HG03064 (cell line): ENCODE data around the gene MTHFR.

ENCODE experiments used
- ATAC-seq: cut with Tn5 transposase; IDR thresholded peaks from one replicate; pipeline ENCODE4 v1.9.1; 2021; ENCODE audit warnings: low read depth; ENCODE audit not compliant: unreplicated experiment

Gene MTHFR

DNA sequence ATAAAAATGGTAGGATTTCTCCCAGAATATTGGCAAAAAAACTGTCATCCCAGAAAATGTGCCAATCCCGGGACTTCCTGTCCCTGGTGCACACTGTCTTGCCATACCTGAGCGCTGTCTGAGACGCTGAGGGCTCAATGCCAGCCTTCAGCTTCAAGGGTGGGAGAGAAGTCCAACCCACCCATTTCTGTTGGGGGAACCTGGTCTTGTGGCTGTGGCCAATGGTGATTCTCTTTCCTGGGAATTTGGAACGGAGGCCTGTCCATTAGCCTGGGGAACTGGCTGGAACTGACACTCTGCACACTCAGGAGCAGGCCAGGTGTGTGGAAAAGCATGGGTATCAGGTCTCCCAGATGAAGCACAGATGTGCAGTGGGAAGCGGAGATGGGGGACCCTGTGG lies 6.7 kb downstream of the MTHFR start:
- ATAC-seq: no peak

DNA sequence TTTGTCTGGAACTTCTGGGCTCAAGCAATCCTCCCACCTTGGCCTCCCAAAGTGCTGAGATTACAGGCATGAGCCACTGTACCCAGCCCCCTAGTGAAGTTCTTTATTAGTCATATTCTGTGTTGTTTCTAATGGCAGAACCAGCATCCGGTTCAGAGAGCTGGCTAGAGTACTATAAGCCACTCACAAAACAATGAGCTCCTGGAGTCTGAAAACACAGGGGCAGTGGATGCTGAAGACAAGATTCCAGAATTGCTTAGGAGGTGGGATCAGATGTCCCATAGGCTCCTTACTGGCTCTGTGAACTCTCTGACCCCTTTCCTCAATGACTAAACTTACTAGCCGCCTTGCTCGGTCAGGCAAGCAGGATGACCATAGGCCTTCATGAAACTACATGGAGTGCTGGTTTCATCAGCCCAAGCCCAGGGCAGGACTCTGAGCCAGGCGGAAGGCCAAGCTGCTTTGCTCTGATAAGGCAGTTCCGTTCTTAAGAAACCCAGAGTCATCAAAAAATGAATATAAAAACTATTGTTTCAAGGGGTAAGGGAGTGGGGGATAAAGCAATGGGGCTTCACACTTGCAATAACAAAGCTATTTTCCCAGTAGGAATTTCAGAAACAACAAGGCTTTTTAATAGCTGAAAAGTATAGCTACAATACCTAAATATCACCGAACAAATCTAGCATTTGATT lies 8.1 kb downstream of the MTHFR start:
- no peak for ATAC-seq

DNA sequence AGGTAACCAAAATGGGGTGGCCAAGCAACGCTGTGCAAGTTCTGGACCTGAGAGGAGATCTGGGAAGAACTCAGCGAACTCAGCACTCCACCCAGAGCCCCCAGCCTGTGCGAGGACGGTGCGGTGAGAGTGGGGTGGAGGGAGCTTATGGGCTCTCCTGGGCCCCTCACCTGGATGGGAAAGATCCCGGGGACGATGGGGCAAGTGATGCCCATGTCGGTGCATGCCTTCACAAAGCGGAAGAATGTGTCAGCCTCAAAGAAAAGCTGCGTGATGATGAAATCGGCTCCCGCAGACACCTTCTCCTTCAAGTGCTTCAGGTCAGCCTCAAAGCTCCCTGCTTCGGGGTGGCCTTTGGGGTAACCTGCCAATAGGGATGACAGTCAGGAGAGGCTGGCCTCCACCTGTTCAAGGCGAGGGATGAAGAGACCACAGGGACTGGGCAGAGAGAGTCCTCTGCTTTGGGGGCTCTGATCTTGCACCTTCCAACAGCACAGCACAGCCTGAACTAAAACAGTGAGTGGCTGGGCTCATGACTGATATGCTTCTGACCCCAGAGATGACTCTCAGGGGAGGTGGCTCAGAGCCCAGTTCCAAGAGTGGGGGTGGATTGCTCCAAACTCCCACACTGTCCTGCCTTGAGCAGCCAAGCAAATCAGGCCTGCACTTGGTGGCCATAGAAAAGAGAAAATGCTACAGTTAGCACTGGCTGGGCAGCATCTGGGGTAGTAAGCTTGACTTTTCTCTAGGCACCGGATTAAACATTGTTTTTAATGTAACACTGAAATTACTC lies 9.5 kb downstream of the MTHFR start:
- no peak for ATAC-seq

DNA sequence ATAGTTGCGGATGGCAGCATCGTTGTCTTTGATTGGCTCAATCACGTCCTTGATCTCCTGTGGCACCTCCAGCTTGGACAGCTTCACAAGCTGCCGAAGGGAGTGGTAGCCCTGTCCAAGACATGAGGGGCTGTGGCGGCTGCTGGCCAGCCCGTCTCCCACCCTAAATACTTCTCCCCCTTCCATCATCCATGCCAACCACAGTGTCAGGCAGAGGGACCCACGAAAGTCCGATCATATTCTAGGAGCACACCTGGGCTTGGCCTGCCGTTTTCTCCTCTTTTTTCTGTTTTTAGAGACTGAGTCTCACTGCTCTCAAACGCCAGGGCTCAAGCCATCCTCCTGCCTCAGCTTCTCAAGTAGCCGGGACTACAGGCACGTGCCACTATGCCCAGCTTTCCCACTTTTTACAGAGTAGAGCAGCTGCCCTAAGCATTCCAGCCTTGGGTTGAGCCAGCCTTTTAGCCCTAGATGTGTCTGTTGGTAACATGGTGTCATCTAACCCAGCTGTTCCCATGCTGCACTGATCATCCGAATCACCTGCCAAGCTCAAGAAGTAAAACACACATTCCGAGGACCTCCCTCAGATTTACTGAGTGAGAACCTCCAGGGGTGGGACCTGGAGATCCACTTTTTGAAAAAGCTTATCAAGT lies 10.4 kb downstream of the MTHFR start:
- ATAC-seq: no peak

DNA sequence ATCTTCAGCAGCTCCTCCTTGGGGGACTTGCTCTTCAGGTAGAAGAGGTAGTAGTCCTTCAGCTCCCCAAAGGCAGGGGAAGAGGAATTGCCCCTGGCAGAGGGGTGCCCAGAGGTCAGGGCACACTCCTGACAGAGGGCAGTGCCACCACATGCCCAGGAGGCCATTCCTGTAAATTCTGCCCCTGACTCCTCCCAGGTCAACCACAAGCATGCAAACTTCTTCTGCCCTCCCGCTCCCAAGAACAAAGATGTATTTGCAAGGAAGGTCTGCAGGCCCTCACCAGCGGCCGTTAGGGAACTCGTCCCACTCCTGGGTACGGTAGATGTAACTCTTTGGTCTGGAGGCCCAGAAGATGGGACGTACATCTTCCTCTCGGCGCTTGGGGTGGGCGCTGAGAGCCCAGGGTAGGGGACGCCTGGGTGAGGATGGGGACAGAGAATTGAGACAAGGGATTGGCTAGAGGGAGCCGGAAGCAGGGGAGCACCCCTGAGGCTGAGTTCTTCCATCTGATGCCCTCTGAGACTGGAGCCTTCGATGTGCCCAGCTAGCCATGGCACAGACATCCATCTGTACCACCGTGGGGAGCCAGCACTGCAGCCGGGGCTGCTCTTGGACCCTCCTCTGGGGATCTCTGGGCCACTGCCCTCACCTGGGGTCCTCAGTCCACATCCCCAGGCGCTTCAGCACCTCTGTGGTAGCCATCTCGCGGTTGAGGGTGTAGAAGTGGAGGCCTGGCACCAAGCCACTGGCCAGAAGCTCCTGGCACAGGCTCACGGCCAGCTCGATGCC lies 11.1 kb downstream of the MTHFR start:
- ATAC-seq: no peak

DNA sequence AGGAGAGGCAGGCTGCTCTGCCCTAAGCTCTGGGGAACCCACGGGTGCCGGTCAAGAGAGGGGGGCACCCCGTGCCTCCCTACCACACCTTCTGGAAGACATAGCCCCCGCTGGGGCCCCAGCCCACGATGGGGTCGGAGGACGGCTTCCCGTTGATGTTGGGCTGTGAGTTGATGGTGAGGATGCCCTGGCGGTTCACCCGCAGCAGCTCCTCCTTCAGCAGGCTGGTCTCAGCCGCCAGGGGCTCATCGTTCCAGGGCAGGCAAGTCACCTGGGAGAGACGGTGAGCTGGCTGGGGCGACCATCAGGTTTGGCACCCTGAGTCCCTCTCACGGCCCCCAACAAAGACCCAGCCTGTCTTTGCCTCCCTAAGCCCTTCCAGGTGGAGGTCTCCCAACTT lies 11.9 kb downstream of the MTHFR start:
- no peak for ATAC-seq

DNA sequence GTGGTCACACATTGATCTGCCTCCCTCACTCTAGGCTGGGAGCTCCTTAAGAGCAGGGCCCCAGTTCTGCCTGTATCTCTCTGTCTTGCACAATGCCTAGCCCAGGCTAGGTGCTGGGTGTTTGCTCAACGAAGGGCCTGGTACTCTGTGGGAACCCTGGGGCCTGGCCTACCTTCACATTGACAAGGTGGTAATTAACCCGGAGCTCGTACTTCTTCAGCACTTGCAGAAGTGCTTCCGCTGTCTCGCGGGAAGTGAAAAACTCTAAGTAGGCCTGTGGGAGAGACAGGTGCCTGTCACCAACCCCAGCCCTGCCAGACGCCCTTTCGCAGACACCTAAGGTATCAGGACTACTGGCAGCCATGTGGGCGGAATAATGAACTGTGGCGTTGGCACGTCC lies 13.7 kb downstream of the MTHFR start:
- ATAC-seq: no peak

DNA sequence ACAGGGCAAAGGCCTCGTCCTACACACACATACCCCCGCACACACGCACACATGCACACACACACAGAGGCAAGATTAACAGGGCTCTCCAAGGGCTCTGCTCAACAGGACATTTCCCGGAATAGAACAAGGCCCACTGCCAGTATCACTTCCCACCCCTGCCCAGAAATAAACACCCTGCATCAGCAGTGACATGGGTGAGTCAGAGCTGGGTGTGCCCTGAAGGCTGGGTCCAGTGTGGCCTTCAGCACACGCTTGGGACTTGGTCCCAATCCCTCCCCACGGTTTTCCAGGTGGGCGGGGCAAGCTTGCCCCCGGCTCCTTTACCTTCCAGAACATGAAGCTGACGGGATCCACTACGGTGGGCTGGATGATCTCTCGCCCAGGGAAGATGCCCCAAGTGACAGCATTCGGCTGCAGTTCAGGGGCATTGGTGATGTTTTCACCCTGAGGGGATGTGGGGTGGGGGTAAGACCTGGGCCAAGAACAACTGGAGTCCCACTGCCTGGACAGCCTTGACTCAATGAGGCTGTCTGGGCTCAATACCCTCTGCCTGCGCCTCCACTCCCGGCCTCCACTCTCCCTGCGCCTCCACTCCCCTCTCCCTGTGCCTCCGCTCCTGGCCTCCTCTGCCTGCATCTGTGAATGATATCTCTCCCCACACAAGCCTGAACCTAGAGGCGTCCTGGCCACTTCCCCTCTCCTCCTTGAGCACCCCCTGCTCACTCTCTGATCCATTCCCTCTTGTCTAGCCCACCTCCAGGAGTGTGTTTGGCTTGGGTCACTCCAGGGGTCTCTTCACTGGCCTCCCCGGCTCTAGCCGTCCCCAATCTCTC lies 14.7 kb downstream of the MTHFR start:
- no peak for ATAC-seq

DNA sequence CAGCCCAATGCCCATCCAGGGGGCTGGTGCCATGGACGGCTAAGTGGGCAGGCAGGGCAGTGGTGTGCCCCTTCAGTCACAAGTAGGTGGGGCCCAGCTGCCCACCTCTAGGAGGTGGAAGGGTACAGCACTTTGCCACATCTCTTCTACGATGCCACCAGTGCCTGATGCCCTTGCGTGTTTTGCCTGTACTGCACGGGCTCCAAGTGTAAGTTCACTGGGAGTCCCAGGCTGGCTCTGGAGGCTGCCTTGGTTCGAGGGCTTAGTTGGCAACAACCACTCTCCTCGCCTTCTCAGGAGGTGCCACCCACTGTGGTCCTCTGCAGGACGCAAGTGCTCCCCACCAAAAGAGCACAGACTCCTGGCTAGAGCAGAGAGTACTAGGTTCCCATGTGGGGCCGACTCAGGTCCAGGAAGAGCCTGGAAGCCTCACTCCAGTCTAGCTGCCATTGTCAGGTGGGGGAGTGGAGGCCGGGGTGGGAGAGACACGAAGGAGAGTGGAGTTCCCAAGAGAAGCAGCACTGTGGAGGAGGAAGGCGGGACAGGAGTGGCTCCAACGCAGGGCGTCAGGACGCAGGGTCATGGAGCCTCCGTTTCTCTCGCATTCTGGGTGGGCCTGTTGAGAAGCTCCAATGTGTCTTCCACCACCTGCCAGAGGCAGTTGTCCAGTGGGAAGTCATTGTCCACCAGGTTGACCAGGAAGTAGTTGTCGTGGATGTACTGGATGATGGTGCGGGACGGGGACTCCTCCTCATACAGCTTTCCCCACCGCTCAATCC lies 15.5 kb downstream of the MTHFR start:
- no peak for ATAC-seq

DNA sequence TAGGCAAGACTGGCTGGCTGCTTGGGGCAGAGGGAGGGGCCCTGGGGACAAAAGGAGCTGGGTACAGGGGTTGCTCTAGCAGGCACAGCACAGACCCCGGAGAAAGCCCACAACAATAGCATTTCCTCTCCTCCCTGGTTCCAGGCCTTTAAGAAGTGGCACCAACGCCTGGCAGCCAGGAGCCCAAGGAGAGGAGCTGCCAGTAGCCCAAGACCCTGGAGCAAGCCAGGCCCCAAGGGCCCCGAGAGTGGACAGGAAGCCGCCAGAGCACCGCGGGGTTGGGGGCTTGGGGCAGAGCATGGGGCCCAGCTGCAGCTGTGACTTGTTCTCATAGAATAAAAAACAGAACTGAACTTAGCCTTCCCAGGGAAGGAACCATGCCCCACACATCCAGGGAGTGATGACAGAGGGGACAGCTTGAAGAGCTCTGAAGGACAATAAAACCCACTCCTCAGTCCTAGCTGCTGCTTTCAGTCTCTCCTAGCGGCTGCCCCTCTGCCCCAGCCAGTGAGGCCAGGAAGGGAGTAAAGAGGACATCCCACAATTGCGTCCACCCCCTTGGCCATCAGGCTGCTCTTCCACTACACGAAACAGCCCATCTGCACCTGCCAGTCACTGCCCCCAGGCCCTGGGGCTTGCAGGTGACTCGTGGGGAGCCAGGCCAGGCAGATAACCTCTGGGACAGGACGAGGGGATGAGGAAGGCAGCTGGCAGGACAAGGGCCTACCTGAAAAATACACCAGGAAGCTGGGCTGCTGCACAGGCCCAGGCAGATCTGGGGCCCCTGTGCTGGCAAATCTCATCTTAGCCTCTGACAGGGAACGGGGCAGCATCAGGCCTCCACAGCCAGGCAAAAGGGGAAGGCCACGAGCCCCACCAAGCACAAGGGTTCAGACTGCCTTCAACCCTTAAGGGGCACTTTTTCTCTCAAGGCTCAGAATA lies 16.4 kb downstream of the MTHFR start:
- no peak for ATAC-seq

DNA sequence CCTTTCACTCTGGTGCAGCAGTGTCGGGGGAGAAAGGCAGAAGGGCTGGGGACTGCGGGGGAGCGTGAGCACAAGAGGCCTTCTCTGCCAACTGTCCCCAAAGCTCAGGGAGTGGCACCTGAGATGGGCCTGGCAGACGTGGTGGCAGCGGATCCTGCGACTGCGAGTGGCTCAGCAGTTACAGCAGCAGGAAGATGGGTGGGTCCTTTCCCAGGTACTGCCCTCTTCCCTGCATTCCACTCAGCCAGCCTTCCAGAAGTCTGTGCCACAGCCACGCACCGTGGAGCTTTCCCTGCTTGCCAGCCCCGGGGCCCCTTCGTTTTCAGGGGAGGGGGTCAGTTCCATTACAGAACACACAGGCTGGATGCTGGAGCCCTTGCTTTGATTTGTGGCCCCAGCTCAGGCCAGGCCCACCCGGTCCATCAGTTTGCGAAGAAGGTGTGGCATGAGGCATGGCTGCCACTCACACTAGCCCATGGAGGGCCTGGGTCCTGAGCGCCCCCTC lies 17.2 kb downstream of the MTHFR start:
- no peak for ATAC-seq

DNA sequence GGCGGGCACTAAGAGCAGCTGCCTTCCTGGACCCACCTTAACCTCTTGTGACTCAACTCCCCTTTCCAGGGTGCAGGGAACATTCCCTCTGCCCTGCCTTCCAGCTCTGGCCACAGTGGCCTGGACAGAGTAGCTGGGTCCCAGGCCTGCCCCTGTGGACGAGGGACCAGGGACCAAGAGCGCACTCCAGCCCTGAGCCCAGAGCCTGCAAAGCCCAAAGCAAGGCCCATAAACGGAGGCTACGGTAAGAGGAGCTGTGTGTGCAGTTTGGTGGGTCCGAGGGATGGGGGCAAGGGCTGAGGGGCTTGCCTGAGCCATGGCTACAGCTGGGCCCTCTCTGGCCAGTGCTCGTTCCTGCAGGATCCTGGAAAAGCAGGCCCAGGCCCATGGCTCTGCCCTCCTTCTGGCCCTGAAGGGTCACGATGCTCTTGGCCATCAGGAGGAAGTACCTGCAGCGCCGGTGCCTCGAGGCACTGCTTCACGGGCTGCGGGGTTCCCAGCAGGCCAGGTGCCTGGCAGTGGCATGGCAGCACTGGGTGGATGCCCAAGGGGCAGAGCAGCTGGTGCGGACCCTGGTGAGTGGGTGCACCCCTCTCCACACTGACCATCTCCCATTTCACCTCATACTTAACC lies 17.8 kb downstream of the MTHFR start:
- no peak for ATAC-seq

DNA sequence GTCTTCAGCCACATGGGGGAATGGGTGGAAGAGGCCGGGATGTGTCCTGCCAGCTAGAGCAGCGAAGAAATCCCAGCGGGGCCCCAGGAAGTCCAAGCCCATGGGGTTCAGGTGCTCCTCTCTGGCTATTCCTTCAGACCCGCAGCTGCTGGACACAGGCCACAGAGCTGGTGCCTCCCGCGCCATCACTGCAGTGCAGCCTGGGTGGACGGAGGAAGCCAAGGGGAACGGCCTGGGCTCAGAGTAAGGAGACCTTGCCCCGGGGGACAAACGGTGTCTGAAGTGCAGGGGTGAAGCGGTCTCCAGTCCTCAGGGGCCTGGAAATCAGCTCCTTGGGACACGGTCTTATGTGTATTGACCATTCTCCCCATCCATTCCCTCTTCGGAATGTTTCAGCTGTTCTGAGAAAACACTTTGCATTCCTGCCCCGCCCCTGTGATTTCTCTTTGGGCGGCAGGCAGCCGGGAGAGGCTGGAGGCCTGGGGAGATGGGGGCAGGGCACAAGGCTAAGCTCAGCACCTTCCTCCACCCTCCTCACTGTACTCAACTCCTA lies 18.4 kb downstream of the MTHFR start:
- no peak for ATAC-seq

DNA sequence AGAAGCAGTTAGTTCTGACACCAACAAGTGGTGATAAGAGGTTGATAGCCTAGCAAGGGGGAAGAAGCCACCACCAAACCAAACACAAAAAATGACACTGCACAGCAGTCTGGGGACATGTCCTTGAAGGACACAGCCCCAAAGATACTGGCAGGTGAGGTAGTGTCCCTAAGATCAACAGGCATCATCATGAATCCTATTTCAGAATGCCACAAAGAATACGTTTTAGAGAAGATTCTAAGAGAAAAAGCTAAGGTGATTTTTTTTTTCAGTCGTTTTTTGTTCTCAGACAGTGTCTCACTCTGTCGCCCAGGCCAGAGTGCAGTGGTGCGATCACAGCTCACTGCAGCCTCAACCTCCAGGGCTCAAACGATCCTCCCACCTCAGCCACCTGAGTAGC lies 19.6 kb downstream of the MTHFR start:
- ATAC-seq: no peak

DNA sequence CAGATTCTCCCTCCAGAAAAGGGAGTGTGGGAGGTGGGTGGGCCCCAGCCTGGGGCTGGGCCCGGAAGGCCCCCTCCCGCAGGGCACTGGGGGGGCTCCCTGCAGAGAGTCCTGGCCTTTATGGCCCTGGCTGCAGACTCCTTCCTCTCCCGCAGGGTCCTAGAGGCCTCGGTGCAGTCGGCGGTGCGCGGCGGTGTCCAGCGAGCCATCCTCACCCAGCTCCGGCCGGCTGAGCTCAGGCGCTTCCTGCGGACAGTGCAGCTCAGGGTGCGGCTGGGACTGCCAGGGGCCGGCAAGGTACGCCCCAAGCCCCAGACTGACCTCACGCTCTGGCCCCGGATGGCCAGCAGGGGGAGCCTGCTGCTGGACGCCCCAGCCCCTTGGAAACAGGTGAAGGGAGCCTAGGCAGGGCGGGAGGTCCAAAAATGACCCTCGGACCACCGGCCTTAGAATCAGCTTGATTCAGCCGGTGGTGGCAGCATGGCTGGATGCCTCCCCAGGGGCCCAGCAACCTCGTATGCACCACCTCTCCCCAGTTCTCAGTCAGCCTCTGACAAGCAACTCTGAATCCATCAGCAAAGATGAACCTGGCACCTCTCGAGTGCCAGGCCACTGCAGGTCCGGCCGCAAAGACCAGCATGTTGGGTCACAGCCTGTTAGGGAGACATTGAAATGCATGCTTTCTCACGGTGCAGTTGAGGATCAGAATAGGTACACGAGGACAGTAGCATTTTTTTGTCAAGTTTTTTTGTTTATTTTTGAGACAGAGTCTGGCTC lies 20.6 kb downstream of the MTHFR start:
- no peak for ATAC-seq

DNA sequence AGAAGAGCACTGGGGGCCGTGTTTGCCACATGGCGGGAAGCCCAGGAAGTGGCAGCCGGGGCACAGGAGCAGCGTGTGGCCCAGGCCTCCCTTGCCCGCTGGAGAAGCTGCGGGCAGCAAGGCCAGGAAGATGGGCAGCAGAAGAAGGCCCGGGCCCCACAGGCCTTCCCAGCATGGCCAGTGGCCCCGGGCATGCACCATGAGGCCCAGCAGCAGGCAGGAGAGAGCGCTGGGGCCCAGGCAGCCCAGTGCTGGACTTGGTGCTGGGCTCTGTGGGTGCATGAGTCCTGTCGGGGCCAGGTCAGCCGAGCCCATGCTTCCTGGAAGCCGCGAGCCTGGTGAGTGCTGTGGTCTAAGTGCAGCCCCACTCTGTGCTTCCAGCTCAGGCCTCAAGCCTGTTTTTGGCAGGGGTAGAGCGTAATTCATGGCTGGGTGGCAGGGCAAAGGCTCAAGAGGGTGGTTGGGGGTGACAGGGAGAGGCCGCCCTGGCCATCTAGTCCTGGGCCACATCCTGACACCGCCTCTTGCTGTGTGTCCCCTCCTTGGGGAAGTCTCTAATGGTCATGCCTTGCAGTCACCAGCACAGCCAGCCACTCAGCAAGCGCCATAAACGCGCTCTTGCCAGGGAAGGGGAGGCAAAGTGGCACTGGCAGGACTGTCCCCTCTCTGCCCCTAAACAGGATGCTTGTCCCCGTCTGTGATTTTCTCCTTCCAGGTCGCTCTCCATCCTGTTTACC lies 21.3 kb downstream of the MTHFR start:
- no peak for ATAC-seq
